T-cell (primary cell): ENCODE measurements around the gene HDGF. TPM values are rescaled to one million over a fixed set of nuclear protein-coding genes. Genes with fewer than 3 reads are reported as not detected.

Source experiments
- ATAC-seq, 4 experiments: fragments of 200-7000 bp in 3 of 4; fragments of 150-1000 bp in 1 of 4; cut with Tn5 transposase; replicated peaks in 1 of 4; 1 replicate in 3 of 4; 2 replicates in 1 of 4; pipeline ENCODE4 v1.10.0; 2021; ENCODE audit warnings: moderate library complexity in 3 of 4, mild to moderate bottlenecking in 2 of 4, moderate number of reproducible peaks in 1 of 4
- CTCF ChIA-PET, 2 donors: fragments of 300-600 bp; sonication (Branson Sonifier 250); formaldehyde crosslinking; loops; one replicate each; lab custom pipeline; 2022; ENCODE audit warnings: antibody characterized with exemption in 2 of 2; lab: Charles Lee
- POLR2A ChIA-PET, 2 donors: fragments of 300-600 bp; sonication (Branson Sonifier 250); formaldehyde crosslinking; loops; one replicate each; lab custom pipeline; 2022; ENCODE audit warnings: antibody characterized with exemption in 2 of 2; lab: Charles Lee
- DNase-seq, 35 experiments: peaks; one replicate each; pipeline versions ENCODE4 v3.0.0 to v3.0.0-alpha.2; 2013 to 2023
- H3K27ac ChIP-seq: one replicate; pipeline ENCODE4 v1.5.1; 2013; ENCODE audit warnings: low read length
- H3K27me3 ChIP-seq, 2 experiments: replicated peaks in 1 of 2; 1 replicate in 1 of 2; 2 replicates in 1 of 2; pipeline versions ENCODE4 v1.6.1 to v1.7.0; 2013; ENCODE audit warnings: low read length in 1 of 2, mixed read lengths in 1 of 2; ENCODE audit not compliant: control insufficient read depth in 2 of 2, insufficient read depth in 2 of 2; ENCODE audit errors: extremely low read depth in 1 of 2
- H3K36me3 ChIP-seq, 2 donors: 1 replicate in 1 of 2; 2 replicates in 1 of 2; pipeline versions ENCODE4 v1.6.1 to v1.7.0; 2013; ENCODE audit warnings: low read length in 1 of 2; ENCODE audit not compliant: control insufficient read depth in 2 of 2, insufficient read depth in 1 of 2; ENCODE audit errors: extremely low read depth in 1 of 2
- H3K4me1 ChIP-seq, 2 experiments: 1 replicate in 1 of 2; 2 replicates in 1 of 2; pipeline versions ENCODE4 v1.6.1 to v1.7.0; 2013; ENCODE audit warnings: low read length in 2 of 2, mixed read lengths in 1 of 2; ENCODE audit not compliant: insufficient read depth in 2 of 2, control insufficient read depth in 1 of 2; ENCODE audit errors: extremely low read depth in 1 of 2
- H3K4me3 ChIP-seq, 2 donors: 1 replicate in 1 of 2; 2 replicates in 1 of 2; pipeline versions ENCODE4 v1.5.1 to v1.7.0; 2013; ENCODE audit warnings: mild to moderate bottlenecking in 2 of 2, low read length in 1 of 2, moderate library complexity in 1 of 2; ENCODE audit not compliant: control insufficient read depth in 1 of 2; ENCODE audit errors: extremely low read depth in 1 of 2
- H3K9me3 ChIP-seq: 2 replicates; pipeline ENCODE4 v1.7.0; 2013
- H3K27ac Mint-ChIP-seq, 2 donors: one replicate each; pipeline ENCODE4 v1.8.0; 2020 to 2021; ENCODE audit warnings: mild to moderate bottlenecking in 2 of 2, mixed read lengths in 2 of 2
- H3K27me3 Mint-ChIP-seq, 2 donors: one replicate each; pipeline ENCODE4 v1.8.0; 2021 to 2022; ENCODE audit warnings: mixed read lengths in 2 of 2
- H3K36me3 Mint-ChIP-seq: one replicate; pipeline ENCODE4 v1.8.0; 2021; ENCODE audit warnings: mixed read lengths
- H3K4me1 Mint-ChIP-seq, 3 donors: one replicate each; pipeline ENCODE4 v1.8.0; 2020 to 2022; ENCODE audit warnings: mixed read lengths in 3 of 3, mild to moderate bottlenecking in 1 of 3
- H3K4me3 Mint-ChIP-seq, 3 donors: one replicate each; pipeline ENCODE4 v1.8.0; 2020 to 2022; ENCODE audit warnings: mild to moderate bottlenecking in 3 of 3, mixed read lengths in 3 of 3, moderate library complexity in 3 of 3
- H3K9me3 Mint-ChIP-seq, 3 donors: one replicate each; pipeline ENCODE4 v1.8.0; 2020 to 2022; ENCODE audit warnings: mixed read lengths in 3 of 3
- WGBS: methylation state at CpG from one replicate; pipeline ENCODE4 v1.1.5; 2013; ENCODE audit warnings: missing lambda C conversion rate; ENCODE audit not compliant: insufficient coverage; 5-methylcytosine and 5-hydroxymethylcytosine counted together
- total RNA-seq, 35 experiments: library from RNA in 6 of 35; stranded (reverse) in 6 of 35; fragments of 120-200 nt in 1 of 35; gene quantifications; one replicate each; pipeline versions ENCODE4 v1.2.1 to v1.2.4 and lab custom pipeline; 2013 to 2026

HDGF gene
- total RNA-seq, 5 donors from 2014 or later (not counting 1 experiment from before 2014, with no cell fraction given), result 72.9 to 108 (median 90.3) TPM

- 33% methylated on average over 1 of the region's 1 CpG for WGBS
- no peaks in the 10 kb centered on the region for H3K27me3 ChIP-seq
- peaks cover 38% of the 10 kb centered on the region for H3K36me3 Mint-ChIP-seq
- peaks cover 5 to 13% of the 10 kb centered on the region in 2 donors for H3K36me3 ChIP-seq
- no peaks in the 10 kb centered on the region for H3K27me3 Mint-ChIP-seq
- H3K9me3 ChIP-seq, result no peaks in the 10 kb centered on the region
- DNase-seq (no peak), ATAC-seq (peak in 2 of 4 experiments; percentile 33 to 46)
- no peak overlapping the region for H3K27ac ChIP-seq
- H3K4me1 ChIP-seq, result peaks cover 14 to 16% of the 10 kb centered on the region in 2 experiments
- POLR2A ChIA-PET, result no interaction called here
- CTCF ChIA-PET, result interaction anchor here in 1 of 2 donors (1.3 kb wide), 1 partner anchor 51 kb away, joined by 7 read pairs; no protein-coding TSS in a partner anchor
- H3K9me3 Mint-ChIP-seq, result no peaks in the 10 kb centered on the region
- peak overlapping the region in 1 of 3 donors; percentile 39 for H3K4me3 Mint-ChIP-seq
- H3K4me3 ChIP-seq, result no peak overlapping the region
- H3K27ac Mint-ChIP-seq, result peak overlapping the region; percentile 9 to 66
- peaks cover 48 to 57% (median 53%) of the 10 kb centered on the region in 3 donors for H3K4me1 Mint-ChIP-seq
Measured at GRCh38 chr1:156777573-156777972, 26.1 kb upstream of the HDGF start.

DNA sequence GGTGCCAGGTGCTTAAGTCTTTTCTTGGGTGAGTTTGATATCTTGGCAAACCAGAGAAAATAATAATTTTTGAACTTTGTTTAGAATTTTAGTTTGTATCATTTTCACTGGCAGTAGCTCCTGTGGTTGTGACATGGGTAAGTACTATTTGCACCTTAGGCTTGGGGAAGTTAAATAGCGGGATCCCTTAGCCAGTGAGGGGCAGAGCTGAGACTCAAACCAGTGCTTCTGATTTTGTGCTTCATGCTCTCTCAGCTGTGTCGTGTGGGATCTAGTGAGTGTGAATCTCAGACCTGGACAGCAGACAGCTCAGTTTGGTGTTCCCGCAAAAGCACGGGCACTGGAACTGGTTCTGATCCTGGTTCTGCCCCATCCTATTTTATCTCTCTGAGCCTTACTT is 25.5 kb upstream of the HDGF start:
- no peaks in the 10 kb centered on the region for H3K9me3 ChIP-seq
- ATAC-seq (no peak), DNase-seq (no peak)
- H3K4me3 ChIP-seq, result no peak overlapping the region
- Mint-ChIP-seq H3K4me1 (peaks cover 53 to 58% (median 54%) of the 10 kb centered on the region in 3 donors), H3K4me3 (peak overlapping the region in 1 of 3 donors; percentile 39), H3K36me3 (peaks cover 32% of the 10 kb centered on the region), H3K27me3 (no peaks in the 10 kb centered on the region), H3K9me3 (no peaks in the 10 kb centered on the region), H3K27ac (no peak overlapping the region)
- ChIA-PET CTCF (interaction anchor here in 1 of 2 donors (1.3 kb wide), 1 partner anchor 51 kb away, joined by 7 read pairs; no protein-coding TSS in a partner anchor), POLR2A (no interaction called here)
- no peak overlapping the region for H3K27ac ChIP-seq
- H3K27me3 ChIP-seq, result no peaks in the 10 kb centered on the region
- WGBS, result 53% methylated on average over 2 of the region's 4 CpGs
- H3K4me1 ChIP-seq, result peaks cover 15 to 16% of the 10 kb centered on the region in 2 experiments
- H3K36me3 ChIP-seq, result peaks cover 8 to 9% of the 10 kb centered on the region in 2 donors

DNA sequence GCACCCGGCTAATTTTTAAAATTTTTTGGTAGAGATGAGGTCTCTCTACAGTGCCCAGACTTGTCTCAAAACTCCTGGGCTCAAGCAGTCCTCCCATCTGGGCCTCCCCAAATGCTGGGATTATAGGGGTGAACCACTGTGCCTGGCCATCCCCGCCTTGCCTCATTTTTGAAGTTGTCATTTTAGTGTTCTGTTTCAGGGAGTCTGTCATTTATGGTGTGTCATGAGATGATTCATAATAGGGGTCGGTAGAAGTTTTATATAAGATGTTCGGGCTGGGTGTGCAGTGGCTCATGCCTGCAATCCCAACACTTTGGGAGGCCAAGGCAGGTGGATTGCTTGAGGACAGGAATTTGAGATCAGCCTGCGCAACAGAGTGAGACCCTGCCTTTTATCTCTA is 24.3 kb upstream of the HDGF start:
- Mint-ChIP-seq H3K4me3 (no peak overlapping the region), H3K4me1 (peaks cover 51 to 57% (median 53%) of the 10 kb centered on the region in 3 donors), H3K9me3 (no peaks in the 10 kb centered on the region), H3K27ac (no peak overlapping the region), H3K36me3 (peaks cover 30% of the 10 kb centered on the region), H3K27me3 (no peaks in the 10 kb centered on the region)
- ChIA-PET POLR2A (interaction anchor here (0.6 to 1.0 kb wide), 3 partner anchors 24 to 1289 kb away, joined by 3 to 5 read pairs (median 4); no protein-coding TSS in a partner anchor), CTCF (no interaction called here)
- no peak overlapping the region for H3K27ac ChIP-seq
- no peaks in the 10 kb centered on the region for H3K27me3 ChIP-seq
- peaks cover 15 to 22% of the 10 kb centered on the region in 2 experiments for H3K4me1 ChIP-seq
- no peak for DNase-seq
- H3K9me3 ChIP-seq, result no peaks in the 10 kb centered on the region
- no peak for ATAC-seq
- peaks cover 10 to 12% of the 10 kb centered on the region in 2 donors for H3K36me3 ChIP-seq
- no peak overlapping the region for H3K4me3 ChIP-seq
- 100% methylated on average over 1 of the region's 5 CpGs for WGBS

DNA sequence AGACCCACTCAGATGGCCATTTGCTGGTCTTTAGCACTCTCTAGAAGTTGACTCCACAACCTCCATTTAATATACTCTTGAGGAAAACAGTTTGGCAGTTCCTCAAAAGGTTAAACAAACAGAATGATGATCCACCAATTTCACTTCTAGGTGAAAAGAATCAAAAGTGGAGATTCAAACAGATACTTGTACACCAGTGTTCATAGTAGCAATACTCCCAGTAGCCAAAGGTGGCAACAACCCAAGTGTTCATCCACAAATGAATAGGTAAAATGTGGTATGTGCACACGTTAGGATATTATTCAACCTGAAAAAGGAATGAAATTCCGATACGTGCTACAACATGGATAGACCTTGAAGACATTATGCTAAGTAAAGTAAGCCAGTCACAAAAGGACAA is 22.1 kb upstream of the HDGF start:
- no peak for ATAC-seq
- peaks cover 72 to 77% (median 73%) of the 10 kb centered on the region in 3 donors for H3K4me1 Mint-ChIP-seq
- Histone ChIP-seq H3K4me1 (peaks cover 26 to 32% of the 10 kb centered on the region in 2 experiments), H3K4me3 (no peak overlapping the region), H3K36me3 (peaks cover 15 to 20% of the 10 kb centered on the region in 2 donors), H3K9me3 (no peaks in the 10 kb centered on the region), H3K27ac (no peak overlapping the region), H3K27me3 (no peaks in the 10 kb centered on the region)
- DNase-seq, result no peak
- H3K27me3 Mint-ChIP-seq, result no peaks in the 10 kb centered on the region
- H3K4me3 Mint-ChIP-seq, result no peak overlapping the region
- H3K36me3 Mint-ChIP-seq, result peaks cover 39% of the 10 kb centered on the region
- H3K27ac Mint-ChIP-seq, result no peak overlapping the region
- POLR2A ChIA-PET, result no interaction called here
- no peaks in the 10 kb centered on the region for H3K9me3 Mint-ChIP-seq
- CTCF ChIA-PET, result interaction anchor here in 1 of 2 donors (1.1 kb wide), 1 partner anchor 47 kb away, joined by 3 read pairs; no protein-coding TSS in a partner anchor
- 67% methylated on average over 3 of the region's 3 CpGs for WGBS

GRCh38 chr1:156772728-156773497 is 21.4 kb upstream of the HDGF start:
- Histone ChIP-seq H3K27ac (no peak overlapping the region), H3K4me3 (no peak overlapping the region), H3K36me3 (peaks cover 15 to 20% of the 10 kb centered on the region in 2 donors), H3K9me3 (no peaks in the 10 kb centered on the region), H3K27me3 (no peaks in the 10 kb centered on the region), H3K4me1 (peaks cover 30 to 39% of the 10 kb centered on the region in 2 experiments)
- peaks cover 71 to 79% (median 73%) of the 10 kb centered on the region in 3 donors for H3K4me1 Mint-ChIP-seq
- CTCF ChIA-PET, result interaction anchor here in 1 of 2 donors (1.1 kb wide), 1 partner anchor 46 kb away, joined by 3 read pairs; no protein-coding TSS in a partner anchor
- no peaks in the 10 kb centered on the region for H3K9me3 Mint-ChIP-seq
- no peaks in the 10 kb centered on the region for H3K27me3 Mint-ChIP-seq
- DNase-seq (no peak), ATAC-seq (no peak)
- POLR2A ChIA-PET, result interaction anchor here (0.9 to 1.1 kb wide), 2 partner anchors 9 to 28 kb away, joined by 4 to 6 read pairs; no protein-coding TSS in a partner anchor
- H3K27ac Mint-ChIP-seq, result peak overlapping the region in 1 of 2 donors; percentile 65
- WGBS, result 81% methylated on average over 7 of the region's 9 CpGs
- H3K36me3 Mint-ChIP-seq, result peaks cover 41% of the 10 kb centered on the region
- no peak overlapping the region for H3K4me3 Mint-ChIP-seq

DNA sequence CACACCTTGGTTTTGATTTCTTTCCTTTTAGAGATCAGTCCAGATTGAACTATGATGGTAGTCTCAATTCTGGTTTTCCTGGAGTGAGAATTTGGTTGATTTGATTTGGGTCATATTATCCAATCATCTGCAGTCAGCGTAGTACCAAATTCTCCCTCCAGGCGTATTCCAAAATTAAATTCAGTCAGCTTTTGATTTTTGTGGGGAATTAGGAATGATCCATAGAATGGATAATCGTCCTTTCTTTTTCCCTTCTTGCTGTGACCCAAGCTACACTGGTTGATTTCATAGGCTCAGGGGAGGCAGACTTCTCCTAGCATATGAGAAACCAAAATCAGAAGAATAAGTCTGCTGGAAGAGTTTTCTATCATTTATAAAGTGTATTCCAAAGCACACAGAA is 20.7 kb upstream of the HDGF start:
- Histone ChIP-seq H3K27me3 (no peaks in the 10 kb centered on the region), H3K4me1 (peaks cover 23 to 40% of the 10 kb centered on the region in 2 experiments), H3K36me3 (peaks cover 15 to 20% of the 10 kb centered on the region in 2 donors), H3K27ac (no peak overlapping the region), H3K9me3 (no peaks in the 10 kb centered on the region), H3K4me3 (no peak overlapping the region)
- Mint-ChIP-seq H3K9me3 (no peaks in the 10 kb centered on the region), H3K27ac (no peak overlapping the region), H3K27me3 (no peaks in the 10 kb centered on the region), H3K36me3 (peaks cover 38% of the 10 kb centered on the region), H3K4me3 (no peak overlapping the region), H3K4me1 (peaks cover 64 to 74% (median 67%) of the 10 kb centered on the region in 3 donors)
- ChIA-PET POLR2A (interaction anchor here (0.9 to 1.1 kb wide), 3 partner anchors 9 to 29 kb away, joined by 4 to 6 read pairs (median 6); no protein-coding TSS in a partner anchor), CTCF (interaction anchor here in 1 of 2 donors (1.1 kb wide), 1 partner anchor 45 kb away, joined by 3 read pairs; no protein-coding TSS in a partner anchor)
- no CpG with 5 or more reads among the region's 3 CpGs for WGBS
- DNase-seq (no peak), ATAC-seq (no peak)
